Right lobe of liver (tissue), 4 donors: ENCODE data around the gene TIMM23B.
"Not testable (repeated sequence)": the region's sequence is repeated elsewhere in the genome, so short reads cannot be mapped to it uniquely, and the experiment has no call there.

Source experiments
- POLR2A ChIP-seq: fragments of 450-650 bp; IDR thresholded peaks from one replicate; pipeline ENCODE4 v1.6.1; 2017; ENCODE audit warnings: antibody characterized with exemption, mild to moderate bottlenecking
- TF ChIP-seq, protein P1 (sequence below), 4 donors: fragments of 200-600 bp in 3 of 4; fragments of 450-650 bp in 1 of 4; IDR thresholded peaks; one replicate each; pipeline versions ENCODE4 v1.5.1 to v1.8.0; 2016 to 2022; ENCODE audit warnings: antibody characterized with exemption in 4 of 4, mild to moderate bottlenecking in 2 of 4
- donor health status: DM: no; HTN: no; CAD: no.
- donor health status: DM: no; HTN: no; CAD: no.
- donor health status: DM: no; HTN: yes; CAD: no.

DNA sequence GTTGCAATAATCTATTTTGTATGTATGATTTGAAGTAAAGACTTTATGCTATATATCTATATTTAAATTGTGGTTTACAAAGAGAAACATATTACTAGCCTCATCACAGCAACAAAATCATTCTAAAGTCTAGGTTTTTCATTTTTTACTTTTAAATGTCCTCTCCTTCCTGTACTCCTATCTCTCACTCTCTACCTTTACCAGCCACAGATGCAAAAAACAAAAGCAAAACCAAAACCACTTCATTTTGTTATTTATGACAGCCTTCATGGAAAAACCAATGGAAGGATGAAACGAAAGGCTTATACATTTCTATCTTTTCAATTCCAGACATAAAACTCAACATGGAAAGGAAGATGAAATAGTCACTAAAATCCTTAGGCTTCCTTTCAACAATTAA, 31.6 kb upstream of the TIMM23B start:
- TF ChIP-seq, protein P1, sequence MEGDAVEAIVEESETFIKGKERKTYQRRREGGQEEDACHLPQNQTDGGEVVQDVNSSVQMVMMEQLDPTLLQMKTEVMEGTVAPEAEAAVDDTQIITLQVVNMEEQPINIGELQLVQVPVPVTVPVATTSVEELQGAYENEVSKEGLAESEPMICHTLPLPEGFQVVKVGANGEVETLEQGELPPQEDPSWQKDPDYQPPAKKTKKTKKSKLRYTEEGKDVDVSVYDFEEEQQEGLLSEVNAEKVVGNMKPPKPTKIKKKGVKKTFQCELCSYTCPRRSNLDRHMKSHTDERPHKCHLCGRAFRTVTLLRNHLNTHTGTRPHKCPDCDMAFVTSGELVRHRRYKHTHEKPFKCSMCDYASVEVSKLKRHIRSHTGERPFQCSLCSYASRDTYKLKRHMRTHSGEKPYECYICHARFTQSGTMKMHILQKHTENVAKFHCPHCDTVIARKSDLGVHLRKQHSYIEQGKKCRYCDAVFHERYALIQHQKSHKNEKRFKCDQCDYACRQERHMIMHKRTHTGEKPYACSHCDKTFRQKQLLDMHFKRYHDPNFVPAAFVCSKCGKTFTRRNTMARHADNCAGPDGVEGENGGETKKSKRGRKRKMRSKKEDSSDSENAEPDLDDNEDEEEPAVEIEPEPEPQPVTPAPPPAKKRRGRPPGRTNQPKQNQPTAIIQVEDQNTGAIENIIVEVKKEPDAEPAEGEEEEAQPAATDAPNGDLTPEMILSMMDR (IDR thresholded peaks at IDR 0.05): not testable (repeated sequence)
- not testable (repeated sequence) for TF ChIP-seq POLR2A
